WI38 (cell line): ENCODE data around the gene ITPR1.

ENCODE experiments used
- H3K4me3 ChIP-seq: 2 replicates; pipeline ENCODE4 v1.5.1; 2011; ENCODE audit warnings: low read depth, mild to moderate bottlenecking, control low read depth, low read length
- TF ChIP-seq, protein P1 (sequence below): IDR thresholded peaks from 2 replicates; pipeline ENCODE4 v1.5.1; 2012; ENCODE audit warnings: low read depth, mild to moderate bottlenecking, control low read depth, low read length

Gene ITPR1

DNA sequence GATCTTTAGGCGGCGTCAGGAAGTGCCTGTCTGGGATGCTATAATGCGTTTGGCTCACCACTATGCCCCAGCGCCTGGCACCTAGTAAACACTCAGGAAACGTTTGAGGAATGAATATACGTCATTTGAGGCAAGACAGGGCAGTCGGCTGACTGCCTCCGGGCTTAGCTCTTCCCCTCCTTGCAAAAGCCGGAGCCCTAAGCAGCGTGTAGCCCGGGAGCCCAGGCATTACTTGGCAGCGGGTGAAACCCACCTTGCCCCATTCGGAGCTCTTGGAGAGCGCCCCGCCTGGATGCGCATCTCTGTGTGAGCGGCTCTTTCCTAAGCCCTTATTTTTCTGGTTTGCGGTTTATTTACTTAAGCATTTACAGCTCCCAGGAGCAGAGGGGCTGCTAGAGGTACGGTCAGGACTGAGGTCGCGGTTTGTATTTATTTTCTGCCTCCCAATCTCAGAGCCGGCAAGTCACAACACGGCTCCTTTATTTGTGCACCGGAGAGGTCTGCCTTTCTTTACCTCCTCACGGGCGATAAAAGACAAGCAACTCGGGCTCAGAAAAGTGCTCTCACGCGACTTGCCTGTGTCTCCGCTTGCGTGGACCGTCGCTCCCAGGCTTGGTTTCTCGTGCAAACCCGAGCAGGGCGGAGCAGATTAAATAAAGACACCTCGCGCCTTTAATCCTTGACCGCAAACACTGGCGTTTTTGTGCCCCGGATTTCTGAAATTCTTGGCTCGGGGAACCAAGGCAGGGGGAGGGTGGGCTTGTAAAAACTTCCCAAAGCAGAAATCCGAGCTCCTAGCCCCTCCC, 737 bp upstream of the ITPR1 start:
- TF ChIP-seq, protein P1, sequence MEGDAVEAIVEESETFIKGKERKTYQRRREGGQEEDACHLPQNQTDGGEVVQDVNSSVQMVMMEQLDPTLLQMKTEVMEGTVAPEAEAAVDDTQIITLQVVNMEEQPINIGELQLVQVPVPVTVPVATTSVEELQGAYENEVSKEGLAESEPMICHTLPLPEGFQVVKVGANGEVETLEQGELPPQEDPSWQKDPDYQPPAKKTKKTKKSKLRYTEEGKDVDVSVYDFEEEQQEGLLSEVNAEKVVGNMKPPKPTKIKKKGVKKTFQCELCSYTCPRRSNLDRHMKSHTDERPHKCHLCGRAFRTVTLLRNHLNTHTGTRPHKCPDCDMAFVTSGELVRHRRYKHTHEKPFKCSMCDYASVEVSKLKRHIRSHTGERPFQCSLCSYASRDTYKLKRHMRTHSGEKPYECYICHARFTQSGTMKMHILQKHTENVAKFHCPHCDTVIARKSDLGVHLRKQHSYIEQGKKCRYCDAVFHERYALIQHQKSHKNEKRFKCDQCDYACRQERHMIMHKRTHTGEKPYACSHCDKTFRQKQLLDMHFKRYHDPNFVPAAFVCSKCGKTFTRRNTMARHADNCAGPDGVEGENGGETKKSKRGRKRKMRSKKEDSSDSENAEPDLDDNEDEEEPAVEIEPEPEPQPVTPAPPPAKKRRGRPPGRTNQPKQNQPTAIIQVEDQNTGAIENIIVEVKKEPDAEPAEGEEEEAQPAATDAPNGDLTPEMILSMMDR: no peak
- peak overlapping the region; percentile 85 for H3K4me3 ChIP-seq

DNA sequence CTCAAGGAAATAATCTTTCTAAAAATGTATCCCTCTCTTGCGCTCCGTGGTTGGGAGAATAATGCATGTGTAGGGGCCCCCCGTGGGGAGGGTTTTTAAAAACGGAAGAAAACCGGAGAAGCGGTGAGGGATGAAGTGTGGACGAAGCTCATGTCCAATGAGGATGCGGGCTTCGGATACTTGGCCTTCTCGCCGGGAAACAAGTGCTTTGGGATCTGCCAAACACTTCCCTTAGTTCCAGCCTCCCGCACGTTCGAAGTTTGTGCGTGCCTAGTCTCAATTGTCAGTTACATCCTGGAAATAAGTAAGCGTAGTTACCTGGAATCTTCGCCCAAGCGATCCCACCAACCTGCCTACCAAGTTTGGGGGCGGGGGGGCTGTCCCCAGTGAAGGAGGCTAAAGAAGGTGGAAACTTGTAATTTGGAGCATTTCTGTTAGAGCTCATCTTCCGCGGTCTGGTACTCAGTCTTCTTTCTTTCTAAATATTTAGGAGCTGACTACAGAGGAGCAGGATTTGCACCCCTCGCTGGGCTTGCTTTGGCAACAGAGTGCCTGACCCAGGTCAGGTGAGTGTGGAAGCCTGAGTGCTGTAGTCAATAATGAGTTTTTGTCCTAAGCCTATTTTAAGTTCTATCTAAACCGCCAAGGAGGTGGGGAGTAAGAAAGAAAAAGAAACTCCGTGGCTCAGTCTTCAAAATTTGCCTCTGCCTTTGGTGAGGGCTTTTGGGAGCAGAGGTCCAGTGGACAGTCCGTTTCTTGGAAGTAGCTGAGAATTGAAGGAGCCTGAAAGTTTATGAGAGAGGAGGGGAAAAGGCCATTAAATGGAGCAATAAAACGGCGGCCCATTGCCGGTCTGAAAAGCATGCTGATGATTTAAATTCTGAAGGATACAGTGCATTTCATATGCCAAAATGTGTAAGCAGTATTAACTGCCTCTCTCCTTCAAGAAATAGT, 1.1 kb downstream of the ITPR1 start:
- TF ChIP-seq, protein P1: no peak

DNA sequence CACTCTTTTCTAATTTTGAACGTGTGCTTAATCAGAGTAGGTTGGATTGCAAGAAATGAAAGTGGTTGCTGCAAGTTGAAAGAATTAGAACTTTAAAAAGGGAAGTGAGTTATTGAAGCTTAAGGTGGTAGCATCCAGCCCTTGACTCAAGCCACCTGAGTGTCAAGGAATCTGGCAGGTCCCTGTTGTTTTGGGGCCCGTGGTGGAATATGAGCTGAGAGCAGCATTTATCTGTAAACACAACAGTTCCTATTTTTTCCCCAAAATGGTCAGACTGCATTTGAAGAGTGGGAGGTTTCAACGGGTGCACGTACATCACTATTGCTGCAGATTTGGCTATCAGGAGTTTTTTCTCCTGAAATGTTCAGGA, 1.7 kb downstream of the ITPR1 start:
- TF ChIP-seq, protein P1: no peak
- no peak overlapping the region; the same call in 1 of the 2 replicates for H3K4me3 ChIP-seq

More for the DNA sequence above, 1.1 kb downstream of the ITPR1 start:
- peak overlapping the region; percentile 85 for H3K4me3 ChIP-seq

DNA sequence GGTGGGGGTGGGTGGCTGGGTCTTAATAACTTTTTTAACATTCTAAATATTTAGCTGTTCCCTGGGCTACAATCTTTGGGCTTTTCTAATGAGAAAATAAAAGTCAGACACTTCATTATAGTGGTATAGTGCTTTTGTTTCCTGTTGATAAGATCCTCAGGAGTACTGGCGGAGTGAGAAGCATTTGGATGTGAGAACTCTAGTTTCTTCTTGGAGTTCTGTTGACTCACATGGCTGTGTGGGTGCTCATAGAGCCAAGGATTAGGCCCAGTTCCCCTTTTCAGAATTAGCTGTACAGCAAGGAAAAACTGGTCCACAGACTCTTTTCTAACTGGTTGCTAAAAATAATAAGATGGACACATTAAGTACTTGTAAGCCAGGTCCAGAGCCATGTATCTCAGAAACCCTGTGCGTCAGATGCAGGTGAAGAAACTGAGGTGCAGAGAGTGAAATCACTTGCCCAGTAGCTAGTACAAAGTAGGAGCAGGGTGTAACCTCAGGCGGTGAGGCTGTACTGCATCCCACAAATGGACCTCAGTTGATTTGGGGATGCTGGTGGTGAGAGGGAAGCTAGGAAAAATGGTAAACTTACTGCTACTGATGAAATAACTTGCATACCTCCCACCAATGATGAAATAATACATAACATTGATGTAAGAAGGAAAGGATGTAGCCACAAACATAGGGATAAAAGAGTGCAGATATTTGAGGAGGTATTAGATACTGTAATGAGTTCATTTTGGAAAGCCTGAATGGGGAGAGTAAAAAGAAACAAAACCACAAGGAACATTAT, 2.3 kb downstream of the ITPR1 start:
- no peak overlapping the region for H3K4me3 ChIP-seq
- TF ChIP-seq, protein P1: no peak

DNA sequence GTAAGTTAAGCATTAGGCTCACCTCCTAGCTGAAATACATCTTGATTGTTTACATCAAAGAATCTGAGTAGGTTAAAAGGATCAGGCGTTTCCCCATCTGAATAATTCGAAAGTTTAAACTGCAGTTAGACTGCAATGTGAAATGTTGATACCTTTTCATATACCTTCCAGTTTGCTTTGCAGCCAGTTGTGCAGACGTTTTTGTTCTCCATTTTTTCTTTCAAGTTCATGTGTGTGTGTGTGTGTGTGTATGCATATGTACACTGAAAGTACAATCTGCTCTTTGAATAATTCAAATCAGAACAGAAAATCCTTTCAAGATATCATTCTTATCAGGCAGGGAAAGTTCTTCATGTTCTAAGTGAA, 2.9 kb downstream of the ITPR1 start:
- no peak overlapping the region for H3K4me3 ChIP-seq
- TF ChIP-seq, protein P1: no peak

DNA sequence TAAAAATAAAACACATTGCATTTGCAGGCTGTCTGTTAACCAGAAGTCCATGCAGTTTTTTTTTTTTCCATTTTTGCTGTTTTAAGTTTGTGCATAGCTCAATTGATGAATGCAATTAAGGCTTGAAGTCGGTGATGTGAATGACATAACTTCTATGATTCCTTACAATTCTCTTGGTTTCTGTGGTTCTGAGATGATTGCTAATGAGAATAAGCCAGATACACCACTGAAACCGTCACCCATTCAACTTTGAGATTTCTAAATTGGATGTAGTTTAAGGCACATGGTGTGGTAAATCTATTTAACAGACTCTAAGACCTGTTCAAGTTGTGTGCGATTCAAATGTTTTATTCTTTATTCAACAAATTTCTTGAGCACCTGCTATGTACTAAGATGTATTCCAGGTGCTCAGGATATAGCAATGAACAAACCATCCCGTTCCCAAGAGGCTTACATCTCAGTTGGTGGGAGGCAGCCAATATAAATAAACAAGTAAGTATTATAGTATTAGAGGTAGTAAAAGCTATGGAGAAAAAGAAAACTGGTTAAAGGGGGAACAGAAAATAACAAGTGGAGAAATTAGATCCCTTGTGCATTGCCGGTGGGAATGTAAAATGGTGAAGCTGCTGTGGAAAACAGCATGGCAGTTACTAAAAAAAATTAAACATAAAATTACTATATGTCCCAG, 4.0 kb downstream of the ITPR1 start:
- no peak overlapping the region for H3K4me3 ChIP-seq
- TF ChIP-seq, protein P1: no peak
